ENCODE measurements around the gene TNFAIP8.

Gene TNFAIP8

GRCh38 chr5:119370486-119370885, 14.7 kb downstream of the TNFAIP8 start:
- TF ChIP-seq CTCF (IDR thresholded peaks at IDR 0.05; ENCODE audit: insufficient read depth, low read depth, low read length, missing control alignments) = no peak
- no peak overlapping the region for H3K4me3 ChIP-seq (ENCODE audit: low read length)
- DNase-seq (ENCODE audit: low read depth) = no peak

- no peak for TF ChIP-seq CTCF (IDR thresholded peaks at IDR 0.05; ENCODE audit: insufficient read depth, low read depth, low read length, missing control alignments)
- no peak for DNase-seq (ENCODE audit: low read depth)
- H3K4me3 ChIP-seq (ENCODE audit: low read length) = no peak overlapping the region
Measured at GRCh38 chr5:119371146-119371545, 15.3 kb downstream of the TNFAIP8 start.

GRCh38 chr5:119373449-119373858, 17.6 kb downstream of the TNFAIP8 start:
- TF ChIP-seq CTCF (IDR thresholded peaks at IDR 0.05; ENCODE audit: insufficient read depth, low read depth, low read length, missing control alignments) = no peak
- no peak for DNase-seq (ENCODE audit: low read depth)
- H3K4me3 ChIP-seq (ENCODE audit: low read length) = no peak overlapping the region

DNA sequence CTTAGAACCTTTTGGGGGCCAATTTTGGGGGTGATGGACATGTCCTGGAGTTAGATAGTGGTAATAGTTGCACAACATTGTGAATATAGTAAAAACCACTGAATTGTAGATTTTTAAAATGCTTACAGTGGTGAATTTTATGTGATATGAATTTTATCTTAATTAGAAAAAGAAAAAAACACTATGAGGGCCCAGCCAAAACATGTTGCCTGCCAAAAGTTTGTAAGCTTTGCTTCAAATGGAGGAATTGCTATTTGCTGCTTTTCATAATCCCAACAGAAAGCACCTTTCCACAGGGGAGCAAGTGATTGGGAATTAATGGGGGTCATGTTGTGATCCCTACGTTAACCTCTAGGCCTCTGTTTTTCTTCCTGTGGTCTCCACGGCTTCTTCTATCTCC, 19.1 kb downstream of the TNFAIP8 start:
- no peak for DNase-seq (ENCODE audit: low read depth)
- no peak for TF ChIP-seq CTCF (IDR thresholded peaks at IDR 0.05; ENCODE audit: insufficient read depth, low read depth, low read length, missing control alignments)
- no peak overlapping the region for H3K4me3 ChIP-seq (ENCODE audit: low read length)

GRCh38 chr5:119377066-119377465, 21.2 kb downstream of the TNFAIP8 start:
- TF ChIP-seq CTCF (IDR thresholded peaks at IDR 0.05; ENCODE audit: insufficient read depth, low read depth, low read length, missing control alignments) = no peak
- H3K4me3 ChIP-seq (ENCODE audit: low read length) = no peak overlapping the region
- DNase-seq (ENCODE audit: low read depth) = no peak

DNA sequence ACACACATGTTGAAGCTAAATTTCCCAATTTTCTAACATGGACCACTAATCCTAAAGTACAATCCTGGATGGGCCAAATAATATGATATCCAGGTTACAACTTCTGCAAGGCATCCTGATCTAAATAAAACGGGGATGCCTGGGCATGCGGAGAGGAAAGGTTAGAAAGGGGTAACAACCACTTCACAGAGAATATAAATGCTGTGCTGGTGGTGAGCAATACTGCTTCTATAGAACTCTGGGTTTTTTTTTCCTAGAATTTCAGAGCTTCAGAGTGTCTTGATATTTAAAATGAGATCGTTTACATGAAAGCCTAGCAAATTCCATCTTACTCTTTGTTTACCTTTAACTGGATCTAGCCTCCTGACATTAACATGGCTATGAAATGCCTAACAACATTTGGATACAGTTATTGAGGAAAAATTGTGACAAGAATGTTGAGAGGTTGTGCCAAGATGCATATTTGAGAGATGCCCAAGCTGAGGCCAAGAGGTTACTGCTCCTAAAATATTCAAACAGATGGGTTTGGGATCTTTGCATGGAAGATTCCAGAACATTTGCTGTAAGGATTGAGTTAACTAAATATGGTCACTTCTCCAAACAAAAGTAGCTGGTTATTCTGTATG, 22.4 kb downstream of the TNFAIP8 start:
- DNase-seq (ENCODE audit: low read depth) = no peak
- TF ChIP-seq CTCF (IDR thresholded peaks at IDR 0.05; ENCODE audit: insufficient read depth, low read depth, low read length, missing control alignments) = no peak
- no peak overlapping the region for H3K4me3 ChIP-seq (ENCODE audit: low read length)

- no peak for TF ChIP-seq CTCF (IDR thresholded peaks at IDR 0.05; ENCODE audit: insufficient read depth, low read depth, low read length, missing control alignments)
- DNase-seq (ENCODE audit: low read depth) = no peak
- no peak overlapping the region for H3K4me3 ChIP-seq (ENCODE audit: low read length)
Measured at GRCh38 chr5:119379096-119379495, 23.3 kb downstream of the TNFAIP8 start.
